ENCODE results near the gene IL36B. TPM values are rescaled to one million over a fixed set of nuclear protein-coding genes. Genes with fewer than 3 reads are reported as not detected.

The IL36B gene
- total RNA-seq, 6 experiments from 2014 or later: not detected

DNA sequence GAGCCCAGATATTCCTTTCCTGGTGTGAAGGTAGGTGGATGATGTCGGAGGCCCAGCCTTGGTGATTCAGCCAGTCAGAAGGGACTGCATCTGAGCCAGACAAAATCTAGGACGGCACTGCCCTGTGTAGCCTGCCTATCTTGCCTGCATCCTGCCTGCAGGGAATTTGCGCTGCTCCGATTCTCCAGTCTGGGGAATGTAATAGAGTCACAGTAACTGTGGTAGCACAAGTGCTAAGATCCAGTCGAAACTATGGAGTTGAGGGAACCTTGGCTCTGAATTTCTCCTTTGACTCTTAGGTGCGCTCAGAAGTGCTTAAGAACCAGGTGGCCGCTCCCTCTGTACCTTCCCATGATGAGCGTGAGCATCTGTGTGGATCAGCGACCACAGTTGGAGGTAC, 15.9 kb downstream of the IL36B start:
- peaks cover 0 to 17% (median 6%) of the 10 kb centered on the region in 4 donors for H3K4me1 ChIP-seq
- intact Hi-C loops (cut with DNase I): no loop called here
- 100% methylated on average over 4 of the region's 9 CpGs for WGBS (ENCODE audit: insufficient coverage, low coverage, low lambda C conversion rate, missing lambda C conversion rate)
- H3K4me3 ChIP-seq: no peak overlapping the region
- H3K27ac ChIP-seq: no peak overlapping the region
- no peak for DNase-seq
- H3K9me3 ChIP-seq: no peaks in the 10 kb centered on the region
- no peak for ATAC-seq
- no peaks in the 10 kb centered on the region for H3K36me3 ChIP-seq
- TF ChIP-seq POLR2A (IDR thresholded peaks at IDR 0.05): no peak
- TF ChIP-seq, protein P1, sequence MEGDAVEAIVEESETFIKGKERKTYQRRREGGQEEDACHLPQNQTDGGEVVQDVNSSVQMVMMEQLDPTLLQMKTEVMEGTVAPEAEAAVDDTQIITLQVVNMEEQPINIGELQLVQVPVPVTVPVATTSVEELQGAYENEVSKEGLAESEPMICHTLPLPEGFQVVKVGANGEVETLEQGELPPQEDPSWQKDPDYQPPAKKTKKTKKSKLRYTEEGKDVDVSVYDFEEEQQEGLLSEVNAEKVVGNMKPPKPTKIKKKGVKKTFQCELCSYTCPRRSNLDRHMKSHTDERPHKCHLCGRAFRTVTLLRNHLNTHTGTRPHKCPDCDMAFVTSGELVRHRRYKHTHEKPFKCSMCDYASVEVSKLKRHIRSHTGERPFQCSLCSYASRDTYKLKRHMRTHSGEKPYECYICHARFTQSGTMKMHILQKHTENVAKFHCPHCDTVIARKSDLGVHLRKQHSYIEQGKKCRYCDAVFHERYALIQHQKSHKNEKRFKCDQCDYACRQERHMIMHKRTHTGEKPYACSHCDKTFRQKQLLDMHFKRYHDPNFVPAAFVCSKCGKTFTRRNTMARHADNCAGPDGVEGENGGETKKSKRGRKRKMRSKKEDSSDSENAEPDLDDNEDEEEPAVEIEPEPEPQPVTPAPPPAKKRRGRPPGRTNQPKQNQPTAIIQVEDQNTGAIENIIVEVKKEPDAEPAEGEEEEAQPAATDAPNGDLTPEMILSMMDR (IDR thresholded peaks at IDR 0.05): no peak
- no peaks in the 10 kb centered on the region for H3K27me3 ChIP-seq

DNA sequence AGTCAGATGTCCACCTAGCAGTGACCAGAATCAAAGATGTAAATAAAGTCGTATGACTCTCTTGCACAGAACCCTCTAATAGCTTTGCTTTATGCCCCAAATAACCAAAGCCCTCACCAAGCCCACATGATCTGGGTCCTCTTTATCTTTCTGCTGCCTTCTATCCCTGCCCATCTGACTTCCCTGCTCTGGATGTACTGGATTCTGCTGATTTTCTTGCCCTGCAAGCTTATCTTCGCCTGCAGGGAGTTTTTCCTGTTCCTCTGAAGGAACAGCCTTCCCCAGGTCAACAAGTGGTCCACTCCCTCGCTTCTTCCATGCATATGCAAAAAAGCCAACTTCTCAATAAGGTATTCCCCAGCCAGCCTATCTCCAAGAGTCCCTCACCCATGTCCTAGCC, 18.7 kb downstream of the IL36B start:
- Histone ChIP-seq H3K36me3 (no peaks in the 10 kb centered on the region), H3K27me3 (no peaks in the 10 kb centered on the region), H3K4me3 (no peak overlapping the region), H3K4me1 (peaks cover 0 to 2% (median 0%) of the 10 kb centered on the region in 4 donors), H3K27ac (no peak overlapping the region), H3K9me3 (no peaks in the 10 kb centered on the region)
- 68% methylated on average over 3 of the region's 3 CpGs for WGBS (ENCODE audit: insufficient coverage, low coverage, low lambda C conversion rate, missing lambda C conversion rate)
- TF ChIP-seq, protein P1 (IDR thresholded peaks at IDR 0.05): no peak
- TF ChIP-seq POLR2A (IDR thresholded peaks at IDR 0.05): no peak
- intact Hi-C loops (cut with DNase I): no loop called here
- ATAC-seq (no peak), DNase-seq (no peak)

GRCh38 chr2:113032737-113033136, 19.9 kb downstream of the IL36B start:
- Histone ChIP-seq H3K4me1 (no peaks in the 10 kb centered on the region), H3K4me3 (no peak overlapping the region), H3K9me3 (no peaks in the 10 kb centered on the region), H3K36me3 (no peaks in the 10 kb centered on the region), H3K27me3 (no peaks in the 10 kb centered on the region), H3K27ac (no peak overlapping the region)
- no peak for TF ChIP-seq POLR2A (IDR thresholded peaks at IDR 0.05)
- TF ChIP-seq, protein P1 (IDR thresholded peaks at IDR 0.05): no peak
- no CpG with 5 or more reads among the region's 1 CpG for WGBS (ENCODE audit: insufficient coverage, low coverage, low lambda C conversion rate, missing lambda C conversion rate)
- intact Hi-C loops (cut with DNase I): no loop called here
- ATAC-seq (no peak), DNase-seq (no peak)

DNA sequence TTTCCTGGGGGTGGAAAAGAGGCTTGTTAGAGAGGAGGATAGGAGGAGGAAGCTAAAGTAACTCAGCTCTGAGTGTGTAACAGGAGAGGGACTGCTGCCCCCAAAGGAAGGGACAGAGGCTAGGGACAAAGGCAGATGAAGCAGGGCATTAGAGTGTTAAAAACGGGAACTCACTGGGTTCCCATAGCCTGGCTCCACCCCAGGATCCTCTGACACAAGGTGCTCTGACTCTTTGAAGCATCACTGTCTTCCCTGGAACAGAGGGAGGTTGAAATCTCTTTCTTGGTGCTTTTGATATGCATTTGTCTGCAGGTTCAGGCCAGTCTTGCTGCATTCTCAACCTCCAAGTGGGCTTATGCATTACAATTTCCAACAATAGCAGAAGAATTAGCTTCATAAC, 24.6 kb downstream of the IL36B start:
- DNase-seq (no peak), ATAC-seq (no peak)
- Histone ChIP-seq H3K27ac (no peak overlapping the region), H3K27me3 (no peaks in the 10 kb centered on the region), H3K4me3 (no peak overlapping the region), H3K36me3 (no peaks in the 10 kb centered on the region), H3K9me3 (no peaks in the 10 kb centered on the region), H3K4me1 (no peaks in the 10 kb centered on the region)
- intact Hi-C loops (cut with DNase I): no loop called here
- TF ChIP-seq, protein P1 (IDR thresholded peaks at IDR 0.05): no peak
- TF ChIP-seq POLR2A (IDR thresholded peaks at IDR 0.05): no peak
- WGBS (ENCODE audit: insufficient coverage, low coverage, low lambda C conversion rate, missing lambda C conversion rate): 0% methylated on average over 1 of the region's 1 CpG

GRCh38 chr2:113027691-113028090, 25.0 kb downstream of the IL36B start:
- ATAC-seq (no peak), DNase-seq (no peak)
- TF ChIP-seq, protein P1 (IDR thresholded peaks at IDR 0.05): no peak
- no peak for TF ChIP-seq POLR2A (IDR thresholded peaks at IDR 0.05)
- H3K4me3 ChIP-seq: no peak overlapping the region
- no peak overlapping the region for H3K27ac ChIP-seq
- no peaks in the 10 kb centered on the region for H3K36me3 ChIP-seq
- no peaks in the 10 kb centered on the region for H3K4me1 ChIP-seq
- no peaks in the 10 kb centered on the region for H3K27me3 ChIP-seq
- 48% methylated on average over 2 of the region's 2 CpGs for whole genome bisulfite sequencing (ENCODE audit: insufficient coverage, low coverage, low lambda C conversion rate, missing lambda C conversion rate)
- H3K9me3 ChIP-seq: no peaks in the 10 kb centered on the region
- intact Hi-C loops (cut with DNase I): no loop called here
